CMK (cell line): Measurements from ENCODE around the gene ARHGEF26.

Experiments
- DNase-seq: peaks from one replicate; pipeline ENCODE4 v3.0.0-alpha.2; 2010; ENCODE audit warnings: low read depth

The ARHGEF26 gene

GRCh38 chr3:154210986-154211385, 89.8 kb downstream of the ARHGEF26 start:
- no peak for DNase-seq

DNA sequence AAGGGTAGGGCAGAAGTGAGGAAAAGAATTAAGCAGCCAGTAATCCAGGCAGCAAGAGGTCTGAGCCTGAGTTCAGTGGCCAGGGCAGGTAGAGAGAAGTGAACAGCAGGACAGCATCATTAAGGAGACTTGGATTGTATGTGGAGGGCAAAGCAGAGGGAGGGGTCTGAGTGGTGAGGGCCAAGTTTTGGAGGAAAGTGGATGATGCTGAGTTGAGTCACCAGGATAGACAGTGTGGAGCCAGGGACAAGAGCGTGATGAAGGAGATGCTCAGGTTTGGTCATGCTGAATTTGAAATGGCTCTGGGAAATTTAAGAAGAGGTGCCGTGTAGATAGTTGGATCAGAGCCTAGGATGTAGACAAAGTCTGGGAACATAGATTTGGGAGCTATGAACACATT, 93.1 kb downstream of the ARHGEF26 start:
- no peak for DNase-seq

GRCh38 chr3:154217671-154218070, 96.5 kb downstream of the ARHGEF26 start:
- no peak for DNase-seq

- no peak for DNase-seq
Measured at GRCh38 chr3:154218728-154219127, 97.5 kb downstream of the ARHGEF26 start.

GRCh38 chr3:154220462-154220861, 99.3 kb downstream of the ARHGEF26 start:
- no peak for DNase-seq

DNA sequence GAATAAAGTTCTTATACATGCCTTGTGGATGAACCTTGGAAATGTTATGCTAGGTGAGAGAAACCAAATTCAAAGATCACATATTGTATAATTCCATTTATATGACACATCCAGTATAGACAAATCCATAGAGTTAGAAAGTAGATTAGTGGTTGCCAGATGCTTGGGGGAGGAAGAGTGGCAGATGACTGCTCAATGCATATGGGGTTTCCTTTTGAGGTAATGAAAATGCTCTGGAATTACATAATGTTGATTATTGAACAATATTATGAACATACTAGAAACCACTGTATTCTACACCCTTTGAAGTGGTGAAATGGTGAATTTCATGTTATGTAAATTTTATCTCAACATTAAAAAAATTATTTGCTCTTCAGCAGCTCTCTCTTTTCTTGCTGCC, 102.3 kb downstream of the ARHGEF26 start:
- DNase-seq: no peak

GRCh38 chr3:154224366-154224765, 103.2 kb downstream of the ARHGEF26 start:
- DNase-seq: no peak

GRCh38 chr3:154224866-154225265, 103.7 kb downstream of the ARHGEF26 start:
- DNase-seq: no peak

GRCh38 chr3:154225536-154225935, 104.3 kb downstream of the ARHGEF26 start:
- no peak for DNase-seq

DNA sequence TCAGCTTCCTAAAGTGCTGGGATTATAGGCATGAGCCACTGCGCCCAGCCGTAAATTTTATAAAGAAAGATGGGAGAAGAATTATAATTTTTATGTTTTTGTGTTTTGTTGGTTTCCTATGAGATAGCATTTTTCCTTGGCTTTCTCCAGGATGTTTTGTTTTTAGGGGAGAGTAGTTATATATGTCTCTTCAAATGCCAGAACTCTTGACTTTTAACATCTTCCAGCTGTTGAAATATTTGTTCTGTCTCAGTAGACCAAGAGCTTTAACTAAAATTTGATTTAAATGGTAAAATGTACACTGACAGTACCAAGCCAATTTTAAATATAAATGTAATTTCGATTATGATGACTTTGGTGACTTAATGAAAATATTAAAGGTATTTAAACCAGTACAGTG, 106.3 kb downstream of the ARHGEF26 start:
- DNase-seq: no peak

DNA sequence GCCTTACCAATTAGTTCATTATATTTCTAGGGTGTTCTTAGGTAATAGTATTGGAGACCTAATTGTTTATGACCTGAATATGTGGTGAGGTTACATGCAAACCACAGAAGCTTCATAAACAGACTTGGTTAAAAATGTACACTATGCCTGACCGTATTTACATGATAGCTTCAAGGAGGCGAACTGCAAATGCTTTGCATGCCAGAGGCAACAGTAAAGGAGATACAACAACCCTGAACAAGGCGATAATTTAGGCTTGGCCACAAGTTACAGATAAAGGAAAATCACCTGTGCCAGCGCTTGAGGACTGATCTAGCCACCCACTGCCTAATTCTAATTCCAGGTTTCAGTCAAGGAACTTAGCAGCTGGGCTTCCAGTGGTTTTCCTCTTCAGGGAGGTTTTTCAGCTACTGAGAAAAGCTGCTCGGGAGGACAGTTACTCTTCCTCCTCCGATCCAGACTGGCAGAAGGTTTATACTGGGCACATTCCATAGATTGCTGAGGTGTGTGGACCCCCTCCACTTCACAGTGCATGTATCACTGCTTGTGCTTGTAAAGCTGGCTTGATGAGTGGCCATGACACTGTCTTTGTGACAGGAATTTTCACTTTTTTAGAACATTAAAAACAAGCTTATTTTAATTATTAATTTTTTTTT, 107.5 kb downstream of the ARHGEF26 start:
- no peak for DNase-seq

GRCh38 chr3:154229217-154229590, 108.0 kb downstream of the ARHGEF26 start:
- no peak for DNase-seq

GRCh38 chr3:154235330-154235729, 114.1 kb downstream of the ARHGEF26 start:
- DNase-seq: no peak

- no peak for DNase-seq
Measured at GRCh38 chr3:154236331-154236730, 115.1 kb downstream of the ARHGEF26 start.

- no peak for DNase-seq
Measured at GRCh38 chr3:154240235-154240634, 119.0 kb downstream of the ARHGEF26 start.

DNA sequence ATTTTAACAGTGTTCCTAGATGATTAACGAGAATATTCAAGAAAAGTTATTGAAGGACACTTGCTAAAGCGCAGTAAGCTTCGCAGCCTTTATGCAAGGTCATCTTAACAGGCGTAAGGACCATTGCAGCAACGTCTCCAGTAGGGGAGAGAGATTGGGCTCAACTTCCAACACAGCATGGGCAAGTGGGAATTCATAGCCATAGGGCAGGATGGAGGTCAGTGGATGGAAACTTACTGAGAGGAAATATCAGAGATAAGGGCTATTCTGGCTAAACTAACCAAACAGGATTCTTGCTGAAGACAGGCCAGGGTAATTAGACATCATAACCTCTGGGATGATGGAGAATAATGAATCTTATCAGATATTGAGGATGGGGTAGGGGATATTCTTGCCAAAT, 120.3 kb downstream of the ARHGEF26 start:
- no peak for DNase-seq

GRCh38 chr3:154242766-154243165, 121.6 kb downstream of the ARHGEF26 start:
- DNase-seq: no peak

DNA sequence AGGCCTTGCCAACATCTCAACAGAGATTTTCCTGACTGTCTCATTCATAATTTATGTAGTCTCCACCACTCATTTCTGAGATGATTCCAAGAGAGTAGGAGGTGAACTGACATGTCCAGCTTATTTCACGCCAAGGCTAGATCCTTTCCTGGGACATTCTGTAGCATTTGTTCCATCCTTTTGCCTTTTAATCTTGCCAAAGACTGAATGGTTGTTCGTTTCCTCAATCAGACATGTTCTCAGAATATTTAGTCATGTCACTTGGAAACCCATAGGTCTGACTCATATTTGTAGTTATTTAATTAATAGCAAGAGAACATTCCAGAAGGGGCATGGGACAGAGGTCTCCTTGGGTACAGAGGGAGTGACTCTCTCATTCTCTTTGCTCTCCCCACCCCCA, 122.2 kb downstream of the ARHGEF26 start:
- no peak for DNase-seq

GRCh38 chr3:154244644-154245043, 123.5 kb downstream of the ARHGEF26 start:
- no peak for DNase-seq

DNA sequence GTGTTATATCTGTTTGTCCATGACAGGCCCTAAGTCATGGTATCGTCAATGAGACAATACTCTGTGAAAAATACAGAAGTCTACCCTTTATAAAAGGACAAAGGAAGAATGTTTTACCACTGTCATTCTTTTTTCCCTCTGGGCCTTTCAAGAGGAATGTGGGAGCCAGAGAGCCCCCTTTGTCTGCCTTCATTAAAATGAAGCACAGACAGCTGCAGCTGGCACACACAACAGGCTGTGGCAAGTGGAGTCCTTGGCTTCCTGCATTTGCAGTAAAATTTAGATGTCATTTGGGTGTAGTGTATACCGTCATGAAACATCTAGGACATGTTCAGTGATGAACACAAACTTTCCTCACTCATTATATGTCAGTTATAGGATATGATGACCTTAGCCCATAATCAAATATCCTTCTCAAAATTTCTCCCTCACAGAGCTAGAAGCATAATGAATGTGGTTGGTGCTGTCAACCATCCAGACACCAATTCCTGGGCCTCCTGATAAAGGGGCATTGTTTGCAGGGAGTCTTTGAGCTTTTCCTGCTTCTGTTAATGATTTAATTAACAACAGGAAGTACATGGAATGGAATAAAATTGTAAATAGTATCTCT, 126.7 kb downstream of the ARHGEF26 start:
- DNase-seq: no peak

DNA sequence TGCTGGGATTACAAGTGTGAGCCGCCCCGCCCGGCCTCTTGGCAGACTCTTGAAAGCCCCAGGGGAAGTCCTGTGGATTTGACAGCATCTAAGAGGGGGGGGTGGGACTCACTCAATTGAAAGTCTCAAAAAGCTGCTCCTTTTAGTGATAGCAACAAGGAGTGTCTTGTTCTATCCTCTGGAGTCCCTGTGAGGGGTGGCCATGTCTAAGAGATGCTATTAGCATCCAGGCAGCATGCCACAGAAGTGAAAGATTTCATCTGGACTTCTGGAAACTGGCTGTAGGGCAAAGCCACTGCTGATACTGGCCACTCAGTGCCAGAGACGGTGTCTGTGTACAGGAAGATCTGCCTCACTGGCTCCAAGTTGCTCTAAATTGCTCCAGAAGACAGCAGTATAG, 129.1 kb downstream of the ARHGEF26 start:
- no peak for DNase-seq

DNA sequence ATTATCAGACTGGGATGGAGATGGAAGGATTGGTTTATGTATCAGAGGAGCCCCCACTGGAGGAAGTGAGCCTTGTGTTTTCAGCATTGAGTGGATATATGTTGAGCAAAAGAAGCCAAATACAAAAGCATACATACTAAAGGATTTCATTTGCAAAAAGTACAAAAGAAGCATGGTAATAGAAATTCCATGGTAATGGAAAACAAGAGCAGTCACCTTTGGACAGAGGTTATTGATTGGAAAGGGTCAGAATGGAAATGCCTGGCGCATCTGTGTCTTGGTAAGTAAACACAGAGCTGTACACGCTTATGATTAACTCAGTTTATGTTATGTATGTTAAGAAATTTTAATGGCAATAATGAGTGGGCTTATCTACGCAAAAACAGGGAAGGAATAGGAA, 130.4 kb downstream of the ARHGEF26 start:
- DNase-seq: no peak

- DNase-seq: peak; percentile 42
Measured at GRCh38 chr3:154252759-154253638, 131.8 kb downstream of the ARHGEF26 start.
